GM21447 (cell line): ENCODE measurements around the gene F7.

Source experiments
- ATAC-seq: cut with Tn5 transposase; IDR thresholded peaks from one replicate; pipeline ENCODE4 v1.9.1; 2021; ENCODE audit not compliant: unreplicated experiment

Gene F7

DNA sequence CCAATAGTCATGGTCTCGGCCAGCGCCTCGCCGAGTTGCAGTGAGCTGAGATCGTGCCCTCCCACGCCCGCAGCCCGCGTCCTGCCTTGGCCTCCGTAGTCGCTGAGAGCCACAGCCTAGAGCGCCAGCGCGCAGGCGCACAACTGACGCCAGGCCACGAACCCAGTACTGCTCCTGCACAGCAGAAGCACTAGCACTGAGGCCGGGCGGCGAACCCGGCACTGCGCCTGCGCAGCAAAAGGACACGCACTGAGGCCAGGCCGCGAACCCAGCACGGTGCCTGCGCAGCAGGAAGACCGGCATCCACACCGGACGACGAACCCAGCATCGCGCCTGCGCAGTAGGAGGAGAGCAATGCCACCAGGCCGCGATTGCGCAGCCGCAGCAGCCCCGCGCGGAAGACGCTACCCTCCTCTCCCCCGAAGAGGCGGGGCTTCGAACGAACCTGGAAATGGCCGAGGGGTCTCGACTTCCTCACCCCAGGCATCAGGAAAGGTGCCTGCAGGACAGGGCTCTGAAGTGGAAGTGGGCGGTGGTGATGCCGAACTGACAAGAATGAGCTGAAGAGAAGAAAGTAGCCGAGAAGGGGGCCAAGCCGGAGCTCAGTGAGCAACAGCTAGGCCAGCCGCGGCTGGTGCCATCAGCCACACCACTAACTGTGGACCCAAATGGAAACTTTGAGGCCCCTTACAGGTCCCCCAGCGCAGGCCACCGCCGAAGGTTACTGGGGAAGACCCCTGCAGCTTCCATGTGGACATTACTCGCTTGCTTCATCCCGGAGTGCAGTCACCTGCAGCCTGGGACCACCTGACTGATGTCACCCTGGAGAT lies 24.5 kb downstream of the F7 start:
- ATAC-seq, result no peak

DNA sequence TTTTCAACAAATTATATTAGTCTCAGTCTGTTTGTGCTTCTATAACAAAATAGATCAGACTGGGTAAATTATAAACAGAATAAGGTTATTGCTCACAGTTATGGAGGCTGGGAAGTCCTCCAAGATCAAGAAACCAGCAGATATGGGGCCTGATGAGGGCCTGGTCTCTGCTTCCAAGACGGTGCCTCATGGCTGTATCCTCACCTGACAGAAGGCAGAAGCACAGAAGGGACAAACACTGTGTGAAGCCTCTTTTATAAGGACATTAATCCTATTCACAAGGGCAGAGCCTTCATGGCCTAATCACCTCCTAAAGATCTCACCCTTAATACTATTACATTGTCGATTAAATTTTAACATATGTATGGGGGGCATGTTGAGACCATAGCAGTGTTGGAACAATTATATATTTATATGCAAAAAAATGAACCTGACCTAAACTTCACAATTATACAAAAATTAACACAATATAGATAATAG lies 29.7 kb downstream of the F7 start:
- ATAC-seq, result no peak

- no peak for ATAC-seq
These were observed 32.2 kb downstream of the F7 start for GRCh38 chr13:113137691-113138298.

DNA sequence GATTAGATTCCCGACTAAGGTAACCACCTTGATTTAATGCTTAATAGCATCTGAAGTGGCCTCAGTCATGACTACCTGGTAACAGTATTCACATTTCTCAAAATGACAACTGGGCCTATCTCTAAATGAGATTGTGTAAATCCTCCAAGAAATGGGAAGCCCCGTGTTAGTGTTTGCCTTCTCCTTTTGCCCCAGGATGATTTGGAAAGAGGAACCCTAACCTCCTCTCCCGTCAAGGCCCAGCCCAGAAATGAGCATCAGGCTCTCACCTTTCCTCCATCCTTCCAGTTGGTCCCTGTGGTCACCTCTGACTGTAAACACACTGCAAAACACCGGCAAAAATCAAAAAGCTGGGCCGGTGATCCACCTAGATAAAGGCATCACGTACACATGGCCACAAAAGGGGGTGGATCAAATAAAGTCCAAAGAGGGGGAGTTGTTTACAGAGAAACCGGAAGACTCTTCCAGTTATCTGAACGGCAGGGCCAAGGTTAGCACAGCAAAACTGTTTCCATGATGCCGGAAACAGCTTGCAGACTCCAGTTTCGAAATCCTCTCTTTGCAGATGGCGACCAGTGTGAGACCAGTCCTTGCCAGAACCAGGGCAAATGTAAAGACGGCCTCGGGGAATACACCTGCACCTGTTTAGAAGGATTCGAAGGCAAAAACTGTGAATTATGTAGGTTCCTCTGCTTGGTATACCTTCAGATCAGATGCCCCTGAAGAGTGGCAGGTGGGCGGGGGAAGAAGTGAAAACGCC lies 33.4 kb downstream of the F7 start:
- ATAC-seq, result no peak

GRCh38 chr13:113139577-113139976 lies 34.0 kb downstream of the F7 start:
- no peak for ATAC-seq

DNA sequence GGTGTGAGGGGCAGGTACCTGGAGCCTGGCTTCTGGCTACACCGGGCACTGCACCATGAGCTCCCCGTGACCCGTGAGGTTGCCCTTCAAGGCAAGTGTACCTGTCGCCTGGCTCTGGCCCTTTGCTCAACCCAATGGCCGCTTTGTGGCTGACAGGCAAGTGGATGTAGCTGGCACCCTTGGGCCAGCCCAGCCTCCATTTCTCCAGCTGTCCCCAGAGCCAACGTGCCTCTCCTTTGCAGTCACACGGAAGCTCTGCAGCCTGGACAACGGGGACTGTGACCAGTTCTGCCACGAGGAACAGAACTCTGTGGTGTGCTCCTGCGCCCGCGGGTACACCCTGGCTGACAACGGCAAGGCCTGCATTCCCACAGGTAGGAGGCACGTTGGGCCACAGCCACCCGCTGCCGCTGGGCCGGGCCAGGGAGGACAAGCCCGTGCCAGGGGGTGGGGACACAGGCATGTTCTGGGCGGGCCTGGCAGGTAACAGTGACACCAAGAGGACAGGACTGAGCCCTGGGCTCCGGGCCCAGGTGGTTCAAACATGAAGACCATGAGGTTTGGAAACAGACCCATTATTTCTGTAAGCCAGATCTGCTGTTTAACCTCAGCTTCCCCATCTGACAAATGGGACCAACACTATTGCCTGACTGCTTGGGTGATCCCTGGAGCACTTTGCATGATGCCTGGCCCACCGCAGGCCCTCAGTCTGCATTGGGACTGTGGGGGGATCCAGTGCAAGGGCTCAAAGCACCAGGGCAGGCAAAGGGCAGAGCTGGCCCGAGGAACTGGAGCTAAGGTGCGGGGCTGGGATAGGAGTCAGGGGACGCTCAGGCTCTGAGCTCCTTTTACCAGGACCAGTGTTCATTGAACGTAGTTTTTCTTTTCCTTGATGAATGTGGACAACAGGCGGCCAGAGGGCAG lies 35.3 kb downstream of the F7 start:
- ATAC-seq, result no peak

DNA sequence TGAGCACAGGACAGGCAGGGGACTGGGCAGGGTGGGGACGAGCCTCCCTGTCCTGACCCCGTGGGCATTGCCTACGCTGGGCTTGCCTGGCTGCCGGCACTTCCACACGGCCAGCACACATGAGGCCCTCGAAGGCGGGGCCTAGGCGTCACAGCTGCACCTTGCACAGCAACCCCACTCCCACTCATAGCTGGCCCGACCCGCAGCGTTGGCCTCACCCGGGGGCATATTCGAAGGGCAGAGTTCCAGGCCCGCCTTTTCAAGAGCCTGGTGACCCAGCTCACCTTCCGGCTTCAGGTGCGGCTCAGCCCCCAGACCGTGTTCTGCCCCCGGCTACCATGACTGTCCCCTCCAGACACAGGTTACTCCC lies 36.0 kb downstream of the F7 start:
- ATAC-seq, result no peak

GRCh38 chr13:113142876-113143275 lies 37.3 kb downstream of the F7 start:
- no peak for ATAC-seq

DNA sequence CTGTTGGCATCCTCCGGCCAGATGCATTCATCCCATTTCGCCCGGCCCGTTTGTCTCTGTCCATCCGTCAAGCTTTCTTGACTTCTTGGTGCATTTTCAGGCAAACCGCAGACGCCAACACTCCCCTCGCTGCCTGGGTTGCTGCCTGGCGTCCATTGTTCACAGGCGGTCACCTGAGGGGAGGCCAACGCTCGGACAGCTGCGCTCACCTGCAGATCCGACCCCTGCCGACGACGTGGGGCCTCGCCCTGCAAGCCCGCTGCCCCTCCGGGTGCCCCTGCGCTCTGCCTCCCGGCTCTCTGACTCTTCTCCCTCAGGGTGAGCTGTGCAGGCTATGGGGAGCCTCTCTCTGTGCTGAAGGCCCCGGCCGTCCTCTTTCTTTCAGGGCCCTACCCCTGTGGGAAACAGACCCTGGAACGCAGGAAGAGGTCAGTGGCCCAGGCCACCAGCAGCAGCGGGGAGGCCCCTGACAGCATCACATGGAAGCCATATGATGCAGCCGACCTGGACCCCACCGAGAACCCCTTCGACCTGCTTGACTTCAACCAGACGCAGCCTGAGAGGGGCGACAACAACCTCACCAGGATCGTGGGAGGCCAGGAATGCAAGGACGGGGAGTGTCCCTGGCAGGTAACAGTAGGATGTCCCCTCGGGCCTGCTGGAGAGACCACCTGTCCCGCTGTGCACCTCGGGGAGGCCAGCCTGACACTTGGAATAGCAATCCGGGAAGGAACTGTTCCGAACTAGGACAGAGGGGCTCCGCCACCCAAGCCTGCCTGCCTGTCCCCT lies 38.1 kb downstream of the F7 start:
- ATAC-seq, result no peak

DNA sequence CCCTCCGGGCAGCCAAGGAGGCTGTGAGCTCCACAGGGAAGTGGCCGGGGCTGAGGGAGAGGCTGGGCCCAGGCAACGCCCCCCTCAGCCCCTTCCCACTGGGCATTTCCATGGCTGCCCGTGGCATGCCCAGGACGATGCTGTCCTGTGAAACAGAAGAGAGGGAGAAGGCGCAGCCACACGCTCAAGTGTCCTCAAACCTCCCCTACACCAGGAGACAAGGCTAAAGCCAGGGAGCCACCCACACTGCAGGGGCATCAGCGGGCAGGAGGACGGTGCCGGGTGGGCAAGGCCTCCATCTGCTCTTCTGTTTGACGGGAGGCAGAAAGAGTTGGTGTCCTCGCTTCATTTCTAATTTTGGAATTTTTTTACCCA lies 38.7 kb downstream of the F7 start:
- ATAC-seq, result no peak

- ATAC-seq, result no peak
These were observed 39.9 kb downstream of the F7 start for GRCh38 chr13:113145496-113145895.

GRCh38 chr13:113145911-113146598 lies 40.5 kb downstream of the F7 start:
- ATAC-seq, result no peak

DNA sequence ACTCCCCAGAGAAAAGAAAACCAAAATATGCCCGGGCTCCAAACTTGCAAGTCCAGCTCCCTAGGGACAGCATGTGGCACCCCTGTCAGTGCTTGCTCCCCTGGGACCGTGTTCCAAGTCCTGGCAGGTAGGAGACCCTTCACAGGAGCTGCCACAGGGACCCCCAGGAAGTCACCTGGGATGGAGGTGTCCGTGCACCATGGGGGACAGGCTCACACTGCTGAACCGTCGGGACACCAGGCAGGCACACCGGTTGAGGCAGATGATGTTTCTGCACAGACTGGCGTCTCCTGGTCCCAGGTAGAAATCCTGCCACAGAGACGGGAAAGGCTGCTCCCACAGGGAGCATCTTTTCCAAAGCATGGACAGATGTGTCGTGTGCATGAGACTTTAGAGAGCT lies 41.2 kb downstream of the F7 start:
- ATAC-seq, result no peak

DNA sequence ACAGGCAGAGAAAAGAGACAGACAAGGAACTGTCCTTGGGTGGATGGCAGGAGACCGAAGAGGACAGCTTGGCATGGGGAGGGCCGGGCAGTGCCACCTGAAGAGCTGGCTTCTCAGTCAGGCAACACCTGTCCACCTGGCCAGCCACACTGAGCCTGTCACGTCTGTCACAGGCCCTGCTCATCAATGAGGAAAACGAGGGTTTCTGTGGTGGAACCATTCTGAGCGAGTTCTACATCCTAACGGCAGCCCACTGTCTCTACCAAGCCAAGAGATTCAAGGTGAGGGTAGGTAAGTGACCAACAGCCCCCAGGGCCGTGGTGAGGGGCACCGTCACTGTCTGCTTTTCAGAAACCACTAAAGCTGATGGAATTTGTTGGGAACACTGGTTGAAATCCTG lies 41.6 kb downstream of the F7 start:
- no peak for ATAC-seq

- no peak for ATAC-seq
These were observed 42.8 kb downstream of the F7 start for GRCh38 chr13:113148407-113148806.

DNA sequence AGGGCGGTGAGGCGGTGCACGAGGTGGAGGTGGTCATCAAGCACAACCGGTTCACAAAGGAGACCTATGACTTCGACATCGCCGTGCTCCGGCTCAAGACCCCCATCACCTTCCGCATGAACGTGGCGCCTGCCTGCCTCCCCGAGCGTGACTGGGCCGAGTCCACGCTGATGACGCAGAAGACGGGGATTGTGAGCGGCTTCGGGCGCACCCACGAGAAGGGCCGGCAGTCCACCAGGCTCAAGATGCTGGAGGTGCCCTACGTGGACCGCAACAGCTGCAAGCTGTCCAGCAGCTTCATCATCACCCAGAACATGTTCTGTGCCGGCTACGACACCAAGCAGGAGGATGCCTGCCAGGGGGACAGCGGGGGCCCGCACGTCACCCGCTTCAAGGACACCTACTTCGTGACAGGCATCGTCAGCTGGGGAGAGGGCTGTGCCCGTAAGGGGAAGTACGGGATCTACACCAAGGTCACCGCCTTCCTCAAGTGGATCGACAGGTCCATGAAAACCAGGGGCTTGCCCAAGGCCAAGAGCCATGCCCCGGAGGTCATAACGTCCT lies 43.4 kb downstream of the F7 start:
- no peak for ATAC-seq

GRCh38 chr13:113149711-113150549 lies 44.3 kb downstream of the F7 start:
- ATAC-seq, result no peak
